Neural progenitor cell (in vitro differentiated cells): ENCODE data around the gene EXD3.

Source experiments
- CTCF ChIP-seq: fragments of 200-600 bp; sonication (generic); IDR thresholded peaks from 2 replicates; pipeline ENCODE4 v1.5.1; 2017; ENCODE audit warnings: antibody characterized with exemption, mild to moderate bottlenecking
- EZH2phosphoT487 ChIP-seq: fragments of 200-600 bp; sonication (generic); IDR thresholded peaks from 2 replicates; pipeline ENCODE4 v1.6.1; 2017; ENCODE audit warnings: antibody characterized with exemption

GRCh38 chr9:137380606-137381005, 42.4 kb downstream of the EXD3 start:
- TF ChIP-seq CTCF (no peak), EZH2phosphoT487 (no peak)
